Non-pigmented ciliary epithelial cell (primary cell): ENCODE results near the gene SNPH.
A peak's percentile ranks its signal among the peaks of the same experiment; 100 is the strongest.
"Not testable (repeated sequence)": the region's sequence is repeated elsewhere in the genome, so short reads cannot be mapped to it uniquely, and the experiment has no call there.

Experiments used
- DNase-seq: peaks from one replicate; pipeline ENCODE4 v3.0.0-alpha.2; 2010; ENCODE audit warnings: low read depth

The SNPH gene

GRCh38 chr20:1266167-1266973, at the start of gene SNPH:
SNPH (plus strand) TSS chr20:1266294; CDS start chr20:1296240, 29,946 bp downstream.
- no peak for DNase-seq

GRCh38 chr20:1216527-1217427, 49.3 kb upstream of the SNPH start:
- not testable (repeated sequence) for DNase-seq

GRCh38 chr20:1222750-1223149, 43.3 kb upstream of the SNPH start:
- not testable (repeated sequence) for DNase-seq

GRCh38 chr20:1224205-1224890, 41.7 kb upstream of the SNPH start:
- DNase-seq, result no peak

GRCh38 chr20:1225263-1225782, 40.8 kb upstream of the SNPH start:
- DNase-seq, result no peak

- DNase-seq, result peak; percentile 18
Observed at GRCh38 chr20:1225783-1226654, 40.1 kb upstream of the SNPH start, which contains the start of gene RAD21L1. RAD21L1 (plus strand) TSS chr20:1226044; CDS start chr20:1228454, 2,410 bp downstream.

- DNase-seq, result no peak
Observed at GRCh38 chr20:1229541-1229940, 36.6 kb upstream of the SNPH start.

- no peak for DNase-seq
Observed at GRCh38 chr20:1232286-1233111, 33.6 kb upstream of the SNPH start.

- no peak for DNase-seq
Observed at GRCh38 chr20:1240549-1240948, 25.5 kb upstream of the SNPH start.

- DNase-seq, result no peak
Observed at GRCh38 chr20:1241456-1241855, 24.6 kb upstream of the SNPH start.

GRCh38 chr20:1242099-1242498, 24.0 kb upstream of the SNPH start:
- DNase-seq, result no peak

GRCh38 chr20:1242530-1242929, 23.6 kb upstream of the SNPH start:
- peak; percentile 86 for DNase-seq

- DNase-seq, result no peak
Observed at GRCh38 chr20:1245578-1245977, 20.5 kb upstream of the SNPH start.

- no peak for DNase-seq
Observed at GRCh38 chr20:1247689-1248088, 18.4 kb upstream of the SNPH start.

- not testable (repeated sequence) for DNase-seq
Observed at GRCh38 chr20:1250282-1250681, 15.8 kb upstream of the SNPH start.

- DNase-seq, result no peak
Observed at GRCh38 chr20:1252416-1252815, 13.7 kb upstream of the SNPH start.

GRCh38 chr20:1254254-1254653, 11.8 kb upstream of the SNPH start:
- DNase-seq, result no peak

GRCh38 chr20:1255675-1256074, 10.4 kb upstream of the SNPH start:
- no peak for DNase-seq

- DNase-seq, result no peak
Observed at GRCh38 chr20:1263853-1264252, 2.2 kb upstream of the SNPH start.

- DNase-seq, result no peak
Observed at GRCh38 chr20:1264727-1265126, 1.4 kb upstream of the SNPH start.
